Suprapubic skin (tissue), 4 donors: ENCODE results near the gene PNRC1. TPM values are rescaled to one million over a fixed set of nuclear protein-coding genes. Genes with fewer than 3 reads are reported as not detected.
"Not testable (repeated sequence)": the region's sequence is repeated elsewhere in the genome, so short reads cannot be mapped to it uniquely, and the experiment has no call there.

ENCODE experiments used
- DNase-seq, 2 donors: peaks; one replicate each; pipeline ENCODE4 v3.0.0-alpha.2; 2019; ENCODE audit warnings: low spot score in 2 of 2
- H3K27ac ChIP-seq: fragments of 200-600 bp; sonication (generic); one replicate; pipeline ENCODE4 v1.5.1; 2019
- H3K27me3 ChIP-seq: fragments of 200-600 bp; sonication (generic); one replicate; pipeline ENCODE4 v1.5.1; 2019
- H3K36me3 ChIP-seq: fragments of 200-600 bp; sonication (generic); one replicate; pipeline ENCODE4 v1.5.1; 2019
- H3K4me1 ChIP-seq: fragments of 200-600 bp; sonication (generic); one replicate; pipeline ENCODE4 v1.5.1; 2019
- H3K4me3 ChIP-seq: fragments of 200-600 bp; sonication (generic); one replicate; pipeline ENCODE4 v1.5.1; 2019; ENCODE audit warnings: mild to moderate bottlenecking
- H3K9me3 ChIP-seq: fragments of 200-600 bp; sonication (generic); one replicate; pipeline ENCODE4 v1.5.1; 2019
- CTCF ChIP-seq, 2 donors: fragments of 200-600 bp in 1 of 2; fragments of 450-650 bp in 1 of 2; sonication (generic) in 1 of 2; IDR thresholded peaks; one replicate each; pipeline ENCODE4 v1.5.1; 2016 to 2019; ENCODE audit warnings: antibody characterized with exemption in 2 of 2, mild to moderate bottlenecking in 1 of 2, moderate library complexity in 1 of 2
- EP300 ChIP-seq: sonication (generic); formaldehyde crosslinking; IDR thresholded peaks from one replicate; pipeline ENCODE4 v1.6.1; 2017; ENCODE audit warnings: antibody characterized with exemption
- POLR2A ChIP-seq, 2 donors: fragments of 450-650 bp; IDR thresholded peaks; one replicate each; pipeline ENCODE4 v1.6.1; 2017; ENCODE audit warnings: antibody characterized with exemption in 2 of 2, mild to moderate bottlenecking in 2 of 2, moderate library complexity in 2 of 2
- POLR2AphosphoS5 ChIP-seq, 3 donors: sonication (generic); formaldehyde crosslinking; IDR thresholded peaks; one replicate each; pipeline ENCODE4 v1.6.1; 2017; ENCODE audit warnings: antibody characterized with exemption in 3 of 3
- WGBS: methylation state at CpG from one replicate; pipeline ENCODE4 v1.1.5; 2018; 5-methylcytosine and 5-hydroxymethylcytosine counted together
- total RNA-seq, 4 donors: library from RNA; depleted of rRNA; stranded (reverse); fragments of >200 nt; gene quantifications; one replicate each; pipeline ENCODE4 v1.1.0, GENCODE V29; 2016

PNRC1 gene
- total RNA-seq, 4 donors from 2014 or later, result 238 to 292 (median 271) TPM

DNA sequence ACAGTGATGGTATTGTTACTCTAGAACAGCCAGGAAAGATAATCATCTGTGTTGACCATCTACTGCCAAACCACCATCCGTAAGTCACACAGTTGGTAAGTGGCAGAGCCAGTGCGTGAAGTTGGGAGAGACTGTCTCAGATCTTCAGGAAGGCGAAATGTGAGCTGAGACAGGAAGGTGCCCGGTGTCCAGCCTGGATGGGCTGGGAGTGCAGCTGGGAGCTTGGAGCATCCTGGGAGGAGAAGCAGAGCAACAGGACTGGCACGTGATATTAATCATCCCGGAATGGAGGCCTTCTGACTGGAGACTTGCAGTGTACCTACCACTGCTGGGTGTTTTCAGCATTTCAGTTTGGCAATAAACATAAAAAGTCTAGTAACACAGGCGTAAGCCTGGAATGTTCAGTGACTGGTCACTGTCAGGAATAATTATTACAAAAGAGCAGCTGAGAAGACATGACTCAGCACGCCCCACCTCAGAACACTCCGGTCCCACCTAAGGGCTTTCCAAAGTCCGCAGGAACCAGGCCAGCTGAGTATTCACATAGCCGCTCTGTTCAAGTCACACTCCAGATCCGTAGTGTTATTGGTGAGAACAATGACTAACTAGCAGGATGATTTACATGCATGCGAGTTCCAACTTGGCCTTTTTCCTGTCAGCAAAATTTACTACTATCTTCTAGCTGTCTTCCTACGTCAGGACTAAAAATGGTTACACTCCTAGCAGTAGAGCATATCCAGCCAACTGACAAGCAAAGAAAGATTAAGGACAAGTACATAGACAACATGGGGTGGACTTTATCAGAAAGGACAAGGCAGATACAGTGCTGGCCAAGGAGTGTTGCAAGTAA lies 45.1 kb upstream of the PNRC1 start:
- H3K36me3 ChIP-seq, result no peaks in the 10 kb centered on the region
- 28% methylated on average over 14 of the region's 14 CpGs for WGBS
- H3K27me3 ChIP-seq, result no peaks in the 10 kb centered on the region
- no peak for TF ChIP-seq CTCF (IDR thresholded peaks at IDR 0.05)
- TF ChIP-seq POLR2A (IDR thresholded peaks at IDR 0.05), result peak in 1 of 2 donors; percentile 71
- peak; percentile 4 to 73 (median 66) for TF ChIP-seq POLR2AphosphoS5 (IDR thresholded peaks at IDR 0.05)
- TF ChIP-seq EP300, result peak; percentile 81
- H3K9me3 ChIP-seq, result no peaks in the 10 kb centered on the region
- H3K4me1 ChIP-seq, result peaks cover 48% of the 10 kb centered on the region
- peak overlapping the region; percentile 87 for H3K27ac ChIP-seq
- H3K4me3 ChIP-seq, result no peak overlapping the region
- peak; percentile 89 to 93 for DNase-seq

- Histone ChIP-seq H3K4me3 (no peak overlapping the region), H3K4me1 (peaks cover 46% of the 10 kb centered on the region), H3K9me3 (no peaks in the 10 kb centered on the region), H3K27ac (peak overlapping the region; percentile 87), H3K36me3 (no peaks in the 10 kb centered on the region), H3K27me3 (no peaks in the 10 kb centered on the region)
- TF ChIP-seq CTCF (IDR thresholded peaks at IDR 0.05), result no peak
- no peak for TF ChIP-seq POLR2AphosphoS5 (IDR thresholded peaks at IDR 0.05)
- no peak for TF ChIP-seq EP300
- no peak for TF ChIP-seq POLR2A (IDR thresholded peaks at IDR 0.05)
- DNase-seq, result no peak
- 63% methylated on average over 2 of the region's 5 CpGs for WGBS
Measured at GRCh38 chr6:89037141-89037900, 43.2 kb upstream of the PNRC1 start.

GRCh38 chr6:89037901-89038293 lies 42.7 kb upstream of the PNRC1 start:
- not testable (repeated sequence) for H3K36me3 ChIP-seq, H3K9me3 ChIP-seq, H3K27ac ChIP-seq, H3K27me3 ChIP-seq, DNase-seq, H3K4me3 ChIP-seq
- H3K4me1 ChIP-seq, result peaks cover 40% of the 10 kb centered on the region

GRCh38 chr6:89042664-89043063 lies 37.9 kb upstream of the PNRC1 start:
- H3K36me3 ChIP-seq, result no peaks in the 10 kb centered on the region
- no peaks in the 10 kb centered on the region for H3K27me3 ChIP-seq
- H3K4me3 ChIP-seq, result no peak overlapping the region
- H3K9me3 ChIP-seq, result no peaks in the 10 kb centered on the region
- 85% methylated on average over 3 of the region's 3 CpGs for WGBS
- TF ChIP-seq POLR2A (IDR thresholded peaks at IDR 0.05) (no peak), EP300 (no peak), POLR2AphosphoS5 (IDR thresholded peaks at IDR 0.05) (no peak), CTCF (IDR thresholded peaks at IDR 0.05) (no peak)
- DNase-seq, result no peak
- no peaks in the 10 kb centered on the region for H3K4me1 ChIP-seq
- H3K27ac ChIP-seq, result no peak overlapping the region

GRCh38 chr6:89044328-89045010 lies 36.1 kb upstream of the PNRC1 start:
- 71% methylated on average over 8 of the region's 8 CpGs for WGBS
- Histone ChIP-seq H3K27ac (no peak overlapping the region), H3K9me3 (no peaks in the 10 kb centered on the region), H3K4me3 (no peak overlapping the region), H3K27me3 (no peaks in the 10 kb centered on the region), H3K36me3 (no peaks in the 10 kb centered on the region), H3K4me1 (peaks cover 4% of the 10 kb centered on the region)
- DNase-seq, result no peak
- TF ChIP-seq POLR2A (IDR thresholded peaks at IDR 0.05), result no peak
- TF ChIP-seq CTCF (IDR thresholded peaks at IDR 0.05), result no peak
- TF ChIP-seq EP300, result no peak
- TF ChIP-seq POLR2AphosphoS5 (IDR thresholded peaks at IDR 0.05), result no peak
